HepG2 (cell line): ENCODE results near the gene MNT. TPM values are rescaled to one million over a fixed set of nuclear protein-coding genes. Genes with fewer than 3 reads are reported as not detected.

Experiments used
- ATAC-seq: fragments of 200-7000 bp; cut with Tn5 transposase; 3 replicates; pipeline ENCODE4 v1.9.1; 2020; ENCODE audit warnings: mild to moderate bottlenecking, moderate library complexity
- BruUV-seq: library from RNA; stranded (reverse); fragments of 400-500 nt; replicated peaks from 2 replicates; lab custom pipeline; 2021; lab: Mats Ljungman, UMichigan
- CTCF ChIA-PET: fragments of 300-600 bp; formaldehyde crosslinking; extraction: SDS; loops from one replicate; lab custom pipeline; 2021; ENCODE audit warnings: low total read pairs, inconsistent platforms, low intra/inter-chr PET ratio; lab: Yijun Ruan, JAX
- POLR2A ChIA-PET: fragments of 350-600 bp; sonication (Branson Sonifier 250); formaldehyde crosslinking; loops from one replicate; lab custom pipeline; 2020; ENCODE audit warnings: antibody characterized with exemption, inconsistent platforms; lab: Yijun Ruan, JAX
- DNase-seq: peaks from one replicate; pipeline ENCODE4 v3.0.0-alpha.2; 2015; ENCODE audit warnings: low spot score
- FAIRE-seq: peaks from 3 replicates; lab custom pipeline; 2011; peaks lifted over from hg19 to GRCh38; lab: Jason Lieb, UNC
- H2AFZ ChIP-seq: one replicate; pipeline ENCODE4 v1.6.1; 2011; ENCODE audit warnings: low read length, inconsistent platforms
- H3K27ac ChIP-seq: fragments of 300-600 bp; 3 replicates; pipeline ENCODE4 v1.8.0; 2011; ENCODE audit warnings: mixed run types, mild to moderate bottlenecking, mixed read lengths, low read length, inconsistent platforms; ENCODE audit not compliant: insufficient read depth; ENCODE audit errors: extremely low read length
- H3K27me3 ChIP-seq, 2 experiments: fragments of 200-600 bp in 1 of 2; 2 replicates in 1 of 2; 3 replicates in 1 of 2; pipeline versions ENCODE4 v1.6.0 to v1.8.0; 2011; ENCODE audit warnings: low read length in 2 of 2, mild to moderate bottlenecking in 2 of 2, moderate library complexity in 2 of 2, inconsistent platforms in 1 of 2; ENCODE audit not compliant: insufficient read depth in 2 of 2, control insufficient read depth in 1 of 2
- H3K36me3 ChIP-seq, 2 experiments: fragments of 200-600 bp in 1 of 2; replicated peaks in 1 of 2; 2 replicates in 1 of 2; 3 replicates in 1 of 2; pipeline versions ENCODE4 v1.5.1 to v1.8.0; 2011; ENCODE audit warnings: low read length in 2 of 2, inconsistent platforms in 1 of 2; ENCODE audit not compliant: insufficient read depth in 2 of 2, control insufficient read depth in 1 of 2
- H3K4me1 ChIP-seq: 2 replicates; pipeline ENCODE4 v1.5.1; 2012; ENCODE audit warnings: low read length, inconsistent platforms; ENCODE audit not compliant: insufficient read depth
- H3K4me2 ChIP-seq: 2 replicates; pipeline ENCODE4 v1.6.0; 2011; ENCODE audit warnings: low read depth, low read length, inconsistent platforms
- H3K4me3 ChIP-seq, 3 experiments: fragments of 200-600 bp in 1 of 3; sonication (generic), shearing (Covaris generic) in 1 of 3; replicated peaks in 1 of 3; 2 replicates each; pipeline ENCODE4 v1.5.1; 2011 to 2016; ENCODE audit warnings: low read length in 3 of 3, inconsistent platforms in 2 of 3, low read depth in 2 of 3, mild to moderate bottlenecking in 2 of 3, control low read depth in 1 of 3, mixed read lengths in 1 of 3; ENCODE audit not compliant: insufficient read depth in 1 of 3
- H3K79me2 ChIP-seq: one replicate; pipeline ENCODE4 v1.6.1; 2011; ENCODE audit warnings: low read length, inconsistent platforms; ENCODE audit not compliant: insufficient read depth
- H3K9ac ChIP-seq: 2 replicates; pipeline ENCODE4 v1.6.0; 2011; ENCODE audit warnings: mild to moderate bottlenecking, low read depth, low read length, inconsistent platforms; ENCODE audit not compliant: insufficient read depth
- H3K9me3 ChIP-seq: 2 replicates; pipeline ENCODE4 v1.5.1; 2012; ENCODE audit warnings: mild to moderate bottlenecking, low read length
- H4K20me1 ChIP-seq: 2 replicates; pipeline ENCODE4 v1.6.0; 2011; ENCODE audit warnings: inconsistent platforms, mild to moderate bottlenecking, low read length, moderate library complexity; ENCODE audit not compliant: insufficient read depth
- CREB1 ChIP-seq, 2 experiments: fragments of 450-650 bp in 1 of 2; IDR thresholded peaks; 2 replicates each; pipeline ENCODE4 v1.6.1; 2016 to 2017; ENCODE audit warnings: control low read depth in 1 of 2, mild to moderate bottlenecking in 1 of 2, missing compliant biosample characterization in 1 of 2, missing genetic modification characterization in 1 of 2
- HMG20A ChIP-seq: IDR thresholded peaks from 2 replicates; pipeline ENCODE4 v1.6.1; 2016; ENCODE audit warnings: borderline replicate concordance
- KLF16 ChIP-seq, 2 experiments: sonication (generic) in 1 of 2; formaldehyde crosslinking in 1 of 2; IDR thresholded peaks; 2 replicates each; pipeline versions ENCODE4 v1.6.1 to v1.8.0; 2016 to 2023; ENCODE audit warnings: missing genetic modification reagents in 2 of 2, missing compliant biosample characterization in 1 of 2
- NPAS2 ChIP-seq: sonication (generic); formaldehyde crosslinking; IDR thresholded peaks from 2 replicates; pipeline ENCODE4 v1.8.0; 2022; ENCODE audit warnings: mild to moderate bottlenecking, missing genetic modification reagents, borderline replicate concordance
- RCOR2 ChIP-seq: IDR thresholded peaks from 2 replicates; pipeline ENCODE4 v1.6.1; 2016; ENCODE audit warnings: missing biosample characterization, missing genetic modification reagents
- RFXANK ChIP-seq: IDR thresholded peaks from 2 replicates; pipeline ENCODE4 v1.6.1; 2016
- SMARCC2 ChIP-seq: fragments of 450-650 bp; IDR thresholded peaks from 2 replicates; pipeline ENCODE4 v1.6.1; 2017; ENCODE audit warnings: antibody characterized with exemption, mild to moderate bottlenecking
- SPEN ChIP-seq: sonication (generic); formaldehyde crosslinking; IDR thresholded peaks from 2 replicates; pipeline ENCODE4 v1.5.1; 2020; ENCODE audit warnings: low read depth, mild to moderate bottlenecking, missing genetic modification reagents
- WGBS: methylation state at CpG from one replicate; pipeline ENCODE4 v1.1.6; 2017; ENCODE audit warnings: low lambda C conversion rate; 5-methylcytosine and 5-hydroxymethylcytosine counted together
- in situ Hi-C: cut with HindIII; loops from 2 replicates; pipeline ENCODE4 v1.10.0; 2017; ENCODE audit warnings: low pct_unique_long_range_greater_than_20kb; ENCODE audit not compliant: extremely low pct_ligation_motif_present
- intact Hi-C: fragments of 100-400 bp; cut with micrococcal nuclease; formaldehyde crosslinking; loops from one replicate; pipeline ENCODE4 v1.10.0; 2022; ENCODE audit not compliant: unreplicated experiment
- polyA plus RNA-seq, 8 experiments: library from polyadenylated mRNA; depleted of rRNA in 3 of 8; stranded (reverse) in 7 of 8; unstranded in 1 of 8; fragments of >200 nt; fragmentation: Illumina TruSeq in 4 of 8; extraction: Trizol in 4 of 8; gene quantifications; 2 replicates each; pipeline versions ENCODE4 v1.2.1 to v1.2.3, GENCODE V29; 2011 to 2016; ENCODE audit warnings: low read depth in 4 of 8, missing spikeins in 1 of 8, mixed read lengths in 1 of 8; ENCODE audit not compliant: insufficient read depth in 1 of 8
- total RNA-seq, 5 experiments: library from RNA; depleted of rRNA; stranded (reverse); fragments of >200 nt; fragmentation: Illumina TruSeq; extraction: Trizol; gene quantifications; 2 replicates each; pipeline ENCODE4 v1.2.3, GENCODE V29; 2016; ENCODE audit warnings: low read depth in 1 of 5
- TF ChIP-seq, protein P1 (sequence below): sonication (generic); formaldehyde crosslinking; IDR thresholded peaks from 2 replicates; pipeline ENCODE4 v1.8.1; 2023; ENCODE audit warnings: mild to moderate bottlenecking, missing genetic modification reagents
- TF ChIP-seq, protein P2 (sequence below): sonication (generic); formaldehyde crosslinking; IDR thresholded peaks from 2 replicates; pipeline ENCODE4 v1.4.0; 2020; ENCODE audit warnings: missing genetic modification reagents, borderline replicate concordance
- TF ChIP-seq, protein P3 (sequence below): sonication (generic); formaldehyde crosslinking; IDR thresholded peaks from 2 replicates; pipeline ENCODE4 v1.4.0; 2020; ENCODE audit warnings: missing genetic modification reagents

The MNT gene
- total and polyA plus RNA-seq, 2 of the 13 experiments (the other 11 are each of a cell fraction or from before 2014, with no cell fraction given) = 2.1 to 3.5 TPM

DNA sequence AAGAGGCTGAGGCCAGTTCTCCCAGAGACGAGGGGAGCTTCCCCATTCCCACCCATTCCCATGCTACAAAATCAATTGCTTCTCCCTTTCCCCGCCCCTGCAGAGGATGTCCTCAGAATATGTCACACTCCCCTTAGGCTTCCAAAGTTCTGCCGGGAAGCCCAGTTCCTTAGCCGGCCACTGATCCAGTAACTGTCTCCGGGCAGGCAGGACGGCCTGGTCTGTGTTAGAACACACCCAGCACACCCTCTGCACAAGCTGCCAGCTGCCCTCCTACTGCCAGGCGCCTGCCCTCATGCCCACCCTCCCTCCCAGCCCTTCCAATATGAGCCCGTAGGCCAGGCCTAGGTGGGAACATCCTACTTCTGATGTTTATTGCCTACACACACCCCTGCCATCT, 32.5 kb downstream of the MNT start:
- no peak overlapping the region for H3K4me3 ChIP-seq
- H3K4me1 ChIP-seq = no peaks in the 10 kb centered on the region
- ChIA-PET POLR2A (no interaction called here), CTCF (no interaction called here)
- no peak overlapping the region for H3K4me2 ChIP-seq
- no peak for ATAC-seq
- intact Hi-C loops = no loop called here
- H3K79me2 ChIP-seq = no peaks in the 10 kb centered on the region
- no peak for DNase-seq
- peaks cover 14 to 16% of the 10 kb centered on the region in 2 experiments; a peak in 3 of 5 replicates for H3K36me3 ChIP-seq
- TF ChIP-seq, protein P1, sequence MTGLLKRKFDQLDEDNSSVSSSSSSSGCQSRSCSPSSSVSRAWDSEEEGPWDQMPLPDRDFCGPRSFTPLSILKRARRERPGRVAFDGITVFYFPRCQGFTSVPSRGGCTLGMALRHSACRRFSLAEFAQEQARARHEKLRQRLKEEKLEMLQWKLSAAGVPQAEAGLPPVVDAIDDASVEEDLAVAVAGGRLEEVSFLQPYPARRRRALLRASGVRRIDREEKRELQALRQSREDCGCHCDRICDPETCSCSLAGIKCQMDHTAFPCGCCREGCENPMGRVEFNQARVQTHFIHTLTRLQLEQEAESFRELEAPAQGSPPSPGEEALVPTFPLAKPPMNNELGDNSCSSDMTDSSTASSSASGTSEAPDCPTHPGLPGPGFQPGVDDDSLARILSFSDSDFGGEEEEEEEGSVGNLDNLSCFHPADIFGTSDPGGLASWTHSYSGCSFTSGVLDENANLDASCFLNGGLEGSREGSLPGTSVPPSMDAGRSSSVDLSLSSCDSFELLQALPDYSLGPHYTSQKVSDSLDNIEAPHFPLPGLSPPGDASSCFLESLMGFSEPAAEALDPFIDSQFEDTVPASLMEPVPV (CRISPR knock-in tag) = no peak
- no peak for TF ChIP-seq CREB1 (IDR thresholded peaks at IDR 0.05)
- TF ChIP-seq CREB1 (CRISPR knock-in tag; IDR thresholded peaks at IDR 0.05) = no peak
- TF ChIP-seq SPEN (CRISPR knock-in tag) = no peak
- TF ChIP-seq RFXANK = no peak
- no peak for TF ChIP-seq NPAS2
- TF ChIP-seq RCOR2 (CRISPR knock-in tag) = no peak
- TF ChIP-seq HMG20A (CRISPR knock-in tag) = no peak
- no peak for TF ChIP-seq KLF16 (CRISPR knock-in tag; IDR thresholded peaks at IDR 0.05)
- TF ChIP-seq SMARCC2 = no peak
- TF ChIP-seq, protein P2, sequence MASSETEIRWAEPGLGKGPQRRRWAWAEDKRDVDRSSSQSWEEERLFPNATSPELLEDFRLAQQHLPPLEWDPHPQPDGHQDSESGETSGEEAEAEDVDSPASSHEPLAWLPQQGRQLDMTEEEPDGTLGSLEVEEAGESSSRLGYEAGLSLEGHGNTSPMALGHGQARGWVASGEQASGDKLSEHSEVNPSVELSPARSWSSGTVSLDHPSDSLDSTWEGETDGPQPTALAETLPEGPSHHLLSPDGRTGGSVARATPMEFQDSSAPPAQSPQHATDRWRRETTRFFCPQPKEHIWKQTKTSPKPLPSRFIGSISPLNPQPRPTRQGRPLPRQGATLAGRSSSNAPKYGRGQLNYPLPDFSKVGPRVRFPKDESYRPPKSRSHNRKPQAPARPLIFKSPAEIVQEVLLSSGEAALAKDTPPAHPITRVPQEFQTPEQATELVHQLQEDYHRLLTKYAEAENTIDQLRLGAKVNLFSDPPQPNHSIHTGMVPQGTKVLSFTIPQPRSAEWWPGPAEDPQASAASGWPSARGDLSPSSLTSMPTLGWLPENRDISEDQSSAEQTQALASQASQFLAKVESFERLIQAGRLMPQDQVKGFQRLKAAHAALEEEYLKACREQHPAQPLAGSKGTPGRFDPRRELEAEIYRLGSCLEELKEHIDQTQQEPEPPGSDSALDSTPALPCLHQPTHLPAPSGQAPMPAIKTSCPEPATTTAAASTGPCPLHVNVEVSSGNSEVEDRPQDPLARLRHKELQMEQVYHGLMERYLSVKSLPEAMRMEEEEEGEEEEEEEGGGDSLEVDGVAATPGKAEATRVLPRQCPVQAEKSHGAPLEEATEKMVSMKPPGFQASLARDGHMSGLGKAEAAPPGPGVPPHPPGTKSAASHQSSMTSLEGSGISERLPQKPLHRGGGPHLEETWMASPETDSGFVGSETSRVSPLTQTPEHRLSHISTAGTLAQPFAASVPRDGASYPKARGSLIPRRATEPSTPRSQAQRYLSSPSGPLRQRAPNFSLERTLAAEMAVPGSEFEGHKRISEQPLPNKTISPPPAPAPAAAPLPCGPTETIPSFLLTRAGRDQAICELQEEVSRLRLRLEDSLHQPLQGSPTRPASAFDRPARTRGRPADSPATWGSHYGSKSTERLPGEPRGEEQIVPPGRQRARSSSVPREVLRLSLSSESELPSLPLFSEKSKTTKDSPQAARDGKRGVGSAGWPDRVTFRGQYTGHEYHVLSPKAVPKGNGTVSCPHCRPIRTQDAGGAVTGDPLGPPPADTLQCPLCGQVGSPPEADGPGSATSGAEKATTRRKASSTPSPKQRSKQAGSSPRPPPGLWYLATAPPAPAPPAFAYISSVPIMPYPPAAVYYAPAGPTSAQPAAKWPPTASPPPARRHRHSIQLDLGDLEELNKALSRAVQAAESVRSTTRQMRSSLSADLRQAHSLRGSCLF (CRISPR knock-in tag) = no peak
- TF ChIP-seq, protein P3, sequence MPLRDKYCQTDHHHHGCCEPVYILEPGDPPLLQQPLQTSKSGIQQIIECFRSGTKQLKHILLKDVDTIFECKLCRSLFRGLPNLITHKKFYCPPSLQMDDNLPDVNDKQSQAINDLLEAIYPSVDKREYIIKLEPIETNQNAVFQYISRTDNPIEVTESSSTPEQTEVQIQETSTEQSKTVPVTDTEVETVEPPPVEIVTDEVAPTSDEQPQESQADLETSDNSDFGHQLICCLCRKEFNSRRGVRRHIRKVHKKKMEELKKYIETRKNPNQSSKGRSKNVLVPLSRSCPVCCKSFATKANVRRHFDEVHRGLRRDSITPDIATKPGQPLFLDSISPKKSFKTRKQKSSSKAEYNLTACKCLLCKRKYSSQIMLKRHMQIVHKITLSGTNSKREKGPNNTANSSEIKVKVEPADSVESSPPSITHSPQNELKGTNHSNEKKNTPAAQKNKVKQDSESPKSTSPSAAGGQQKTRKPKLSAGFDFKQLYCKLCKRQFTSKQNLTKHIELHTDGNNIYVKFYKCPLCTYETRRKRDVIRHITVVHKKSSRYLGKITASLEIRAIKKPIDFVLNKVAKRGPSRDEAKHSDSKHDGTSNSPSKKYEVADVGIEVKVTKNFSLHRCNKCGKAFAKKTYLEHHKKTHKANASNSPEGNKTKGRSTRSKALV (CRISPR knock-in tag) = no peak
- FAIRE-seq = no peak
- H2AFZ ChIP-seq = no peak overlapping the region
- H4K20me1 ChIP-seq = no peaks in the 10 kb centered on the region
- H3K27ac ChIP-seq = no peak overlapping the region
- no peaks in the 10 kb centered on the region for H3K27me3 ChIP-seq
- BruUV-seq = no TSS peak
- in situ Hi-C loops = no loop called here
- no peak overlapping the region for H3K9ac ChIP-seq
- WGBS = 97% methylated on average over 5 of the region's 8 CpGs
- H3K9me3 ChIP-seq = no peaks in the 10 kb centered on the region
